IMR-90 (cell line): ENCODE results near the gene UPF1.

Experiments used
- BHLHE40 ChIP-seq: fragments of 150-350 bp; IDR thresholded peaks from 2 replicates; pipeline ENCODE4 v1.6.1; 2016; ENCODE audit warnings: mild to moderate bottlenecking, low read depth, low read length
- CEBPB ChIP-seq: IDR thresholded peaks from 2 replicates; pipeline ENCODE4 v1.6.1; 2012; ENCODE audit warnings: low read depth, low read length, improper control_type of control experiment
- FOS ChIP-seq: fragments of 150-350 bp; IDR thresholded peaks from 2 replicates; pipeline ENCODE4 v1.6.1; 2016; ENCODE audit warnings: low read depth, low read length
- MAFK ChIP-seq: IDR thresholded peaks from 2 replicates; pipeline ENCODE4 v1.6.1; 2012; ENCODE audit warnings: low read depth, low read length, improper control_type of control experiment
- MXI1 ChIP-seq: IDR thresholded peaks from 2 replicates; pipeline ENCODE4 v1.6.1; 2012; ENCODE audit warnings: low read depth, mild to moderate bottlenecking, low read length, moderate library complexity, borderline replicate concordance
- POLR2A ChIP-seq: IDR thresholded peaks from 2 replicates; pipeline ENCODE4 v1.6.1; 2012; ENCODE audit warnings: mild to moderate bottlenecking, low read depth, low read length
- RAD21 ChIP-seq: IDR thresholded peaks from 2 replicates; pipeline ENCODE4 v1.6.1; 2012; ENCODE audit warnings: low read length, improper control_type of control experiment
- RCOR1 ChIP-seq: IDR thresholded peaks from 2 replicates; pipeline ENCODE4 v1.6.1; 2012; ENCODE audit warnings: mild to moderate bottlenecking, low read length, improper control_type of control experiment; ENCODE audit not compliant: insufficient replicate concordance
- RFX5 ChIP-seq: IDR thresholded peaks from 2 replicates; pipeline ENCODE4 v1.8.0; 2012; ENCODE audit warnings: low read depth, mild to moderate bottlenecking, low read length, moderate library complexity
- SMC3 ChIP-seq: fragments of 150-350 bp; IDR thresholded peaks from 2 replicates; pipeline ENCODE4 v1.6.1; 2016; ENCODE audit warnings: low read depth, mild to moderate bottlenecking, antibody characterized with exemption, low read length, moderate library complexity
- TF ChIP-seq, protein P1 (sequence below): conservative IDR thresholded peaks from 2 replicates; pipeline ENCODE4 v1.5.1; 2012; ENCODE audit warnings: mild to moderate bottlenecking, low read depth, low read length, improper control_type of control experiment
- TF ChIP-seq, protein P2 (sequence below): fragments of 150-350 bp; IDR thresholded peaks from 2 replicates; pipeline ENCODE4 v1.6.1; 2016; ENCODE audit warnings: low read depth, mild to moderate bottlenecking, low read length, moderate library complexity, borderline replicate concordance

- TF ChIP-seq, protein P1, sequence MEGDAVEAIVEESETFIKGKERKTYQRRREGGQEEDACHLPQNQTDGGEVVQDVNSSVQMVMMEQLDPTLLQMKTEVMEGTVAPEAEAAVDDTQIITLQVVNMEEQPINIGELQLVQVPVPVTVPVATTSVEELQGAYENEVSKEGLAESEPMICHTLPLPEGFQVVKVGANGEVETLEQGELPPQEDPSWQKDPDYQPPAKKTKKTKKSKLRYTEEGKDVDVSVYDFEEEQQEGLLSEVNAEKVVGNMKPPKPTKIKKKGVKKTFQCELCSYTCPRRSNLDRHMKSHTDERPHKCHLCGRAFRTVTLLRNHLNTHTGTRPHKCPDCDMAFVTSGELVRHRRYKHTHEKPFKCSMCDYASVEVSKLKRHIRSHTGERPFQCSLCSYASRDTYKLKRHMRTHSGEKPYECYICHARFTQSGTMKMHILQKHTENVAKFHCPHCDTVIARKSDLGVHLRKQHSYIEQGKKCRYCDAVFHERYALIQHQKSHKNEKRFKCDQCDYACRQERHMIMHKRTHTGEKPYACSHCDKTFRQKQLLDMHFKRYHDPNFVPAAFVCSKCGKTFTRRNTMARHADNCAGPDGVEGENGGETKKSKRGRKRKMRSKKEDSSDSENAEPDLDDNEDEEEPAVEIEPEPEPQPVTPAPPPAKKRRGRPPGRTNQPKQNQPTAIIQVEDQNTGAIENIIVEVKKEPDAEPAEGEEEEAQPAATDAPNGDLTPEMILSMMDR, result no peak
- TF ChIP-seq POLR2A (no peak), RAD21 (no peak), CEBPB (no peak), SMC3 (no peak), BHLHE40 (no peak), RFX5 (no peak), RCOR1 (no peak), MXI1 (no peak), MAFK (no peak), FOS (no peak)
- TF ChIP-seq, protein P2, sequence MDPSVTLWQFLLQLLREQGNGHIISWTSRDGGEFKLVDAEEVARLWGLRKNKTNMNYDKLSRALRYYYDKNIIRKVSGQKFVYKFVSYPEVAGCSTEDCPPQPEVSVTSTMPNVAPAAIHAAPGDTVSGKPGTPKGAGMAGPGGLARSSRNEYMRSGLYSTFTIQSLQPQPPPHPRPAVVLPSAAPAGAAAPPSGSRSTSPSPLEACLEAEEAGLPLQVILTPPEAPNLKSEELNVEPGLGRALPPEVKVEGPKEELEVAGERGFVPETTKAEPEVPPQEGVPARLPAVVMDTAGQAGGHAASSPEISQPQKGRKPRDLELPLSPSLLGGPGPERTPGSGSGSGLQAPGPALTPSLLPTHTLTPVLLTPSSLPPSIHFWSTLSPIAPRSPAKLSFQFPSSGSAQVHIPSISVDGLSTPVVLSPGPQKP, result no peak
These were observed 72.7 kb downstream of the UPF1 start for GRCh38 chr19:18904334-18905057.
